ENCODE data around the gene AP2A1.

AP2A1 gene

DNA sequence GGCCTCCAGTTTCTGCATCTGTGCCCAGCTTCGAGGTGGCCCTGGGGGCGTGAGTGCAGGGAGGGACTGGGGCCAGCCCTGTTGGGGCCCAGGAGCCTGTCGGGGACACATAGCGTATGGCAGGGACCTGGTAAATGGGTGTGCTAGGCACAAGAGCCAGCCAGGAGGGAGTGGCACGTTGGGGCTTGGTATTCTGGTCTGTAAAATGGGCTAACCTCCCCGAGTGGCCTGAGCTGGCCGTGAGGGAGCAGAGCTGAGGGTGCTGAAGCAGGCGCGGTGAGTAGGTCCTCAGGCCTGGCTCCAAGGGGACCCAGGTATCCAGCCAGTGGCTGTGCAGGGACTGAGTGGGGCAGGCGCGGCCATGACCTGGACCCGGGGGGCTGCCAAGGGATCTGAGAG lies 88.5 kb downstream of the AP2A1 start:
- TF ChIP-seq, protein P1, sequence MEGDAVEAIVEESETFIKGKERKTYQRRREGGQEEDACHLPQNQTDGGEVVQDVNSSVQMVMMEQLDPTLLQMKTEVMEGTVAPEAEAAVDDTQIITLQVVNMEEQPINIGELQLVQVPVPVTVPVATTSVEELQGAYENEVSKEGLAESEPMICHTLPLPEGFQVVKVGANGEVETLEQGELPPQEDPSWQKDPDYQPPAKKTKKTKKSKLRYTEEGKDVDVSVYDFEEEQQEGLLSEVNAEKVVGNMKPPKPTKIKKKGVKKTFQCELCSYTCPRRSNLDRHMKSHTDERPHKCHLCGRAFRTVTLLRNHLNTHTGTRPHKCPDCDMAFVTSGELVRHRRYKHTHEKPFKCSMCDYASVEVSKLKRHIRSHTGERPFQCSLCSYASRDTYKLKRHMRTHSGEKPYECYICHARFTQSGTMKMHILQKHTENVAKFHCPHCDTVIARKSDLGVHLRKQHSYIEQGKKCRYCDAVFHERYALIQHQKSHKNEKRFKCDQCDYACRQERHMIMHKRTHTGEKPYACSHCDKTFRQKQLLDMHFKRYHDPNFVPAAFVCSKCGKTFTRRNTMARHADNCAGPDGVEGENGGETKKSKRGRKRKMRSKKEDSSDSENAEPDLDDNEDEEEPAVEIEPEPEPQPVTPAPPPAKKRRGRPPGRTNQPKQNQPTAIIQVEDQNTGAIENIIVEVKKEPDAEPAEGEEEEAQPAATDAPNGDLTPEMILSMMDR (IDR thresholded peaks at IDR 0.05; ENCODE audit: borderline replicate concordance, control extremely low read depth, extremely low read depth, insufficient read depth, missing control alignments) = no peak
- no peak for DNase-seq (ENCODE audit: low spot score)
- in situ Hi-C loops (cut with MboI; ENCODE audit: low sequenced_read_pairs, unreplicated experiment) = no loop called here

DNA sequence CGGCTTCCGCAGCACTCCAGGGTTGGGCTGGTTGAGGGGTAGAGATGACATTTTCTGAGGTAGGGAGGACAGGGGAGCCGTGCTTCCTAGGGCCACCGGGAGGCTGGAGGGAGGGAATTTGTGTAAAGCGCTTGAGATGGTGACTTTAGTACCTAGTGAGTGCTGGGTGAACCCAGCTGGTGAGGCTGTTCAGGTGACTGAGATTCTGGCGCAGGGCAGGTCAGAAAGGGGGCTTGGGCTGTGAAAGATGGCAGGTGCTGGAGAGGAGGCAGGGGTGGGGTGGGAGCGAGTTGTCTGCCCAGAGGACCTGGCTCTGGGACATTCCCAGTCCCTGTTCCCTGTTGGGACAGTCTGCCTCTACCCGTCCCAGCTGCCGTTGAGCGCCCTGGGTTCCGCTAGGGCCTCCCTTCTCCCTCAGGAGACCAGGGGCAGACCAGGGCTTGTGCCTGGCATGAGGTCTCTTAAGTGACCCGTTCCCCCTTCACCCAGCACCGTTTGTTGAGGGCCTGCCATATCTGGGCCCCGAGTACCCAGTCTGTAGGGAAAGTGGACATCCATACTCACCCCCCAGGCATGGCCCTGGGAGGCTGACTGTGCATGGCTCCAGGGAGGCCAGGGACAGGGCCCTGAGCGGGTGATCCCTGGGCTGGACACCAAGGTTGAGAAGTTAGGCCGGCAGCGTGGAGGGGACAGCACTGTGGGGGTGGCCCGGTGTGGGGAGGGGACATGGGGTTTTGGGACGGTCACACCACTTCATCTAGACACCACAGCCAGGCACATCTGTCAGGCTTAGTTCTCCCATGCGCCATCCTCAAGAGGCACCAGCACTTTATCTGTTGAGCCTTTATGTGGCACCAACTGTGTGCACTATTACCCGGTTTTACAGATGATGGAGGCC lies 89.1 kb downstream of the AP2A1 start:
- TF ChIP-seq, protein P1 (IDR thresholded peaks at IDR 0.05; ENCODE audit: borderline replicate concordance, control extremely low read depth, extremely low read depth, insufficient read depth, missing control alignments) = no peak
- DNase-seq (ENCODE audit: low spot score) = no peak
- in situ Hi-C loops (cut with MboI; ENCODE audit: low sequenced_read_pairs, unreplicated experiment) = no loop called here

DNA sequence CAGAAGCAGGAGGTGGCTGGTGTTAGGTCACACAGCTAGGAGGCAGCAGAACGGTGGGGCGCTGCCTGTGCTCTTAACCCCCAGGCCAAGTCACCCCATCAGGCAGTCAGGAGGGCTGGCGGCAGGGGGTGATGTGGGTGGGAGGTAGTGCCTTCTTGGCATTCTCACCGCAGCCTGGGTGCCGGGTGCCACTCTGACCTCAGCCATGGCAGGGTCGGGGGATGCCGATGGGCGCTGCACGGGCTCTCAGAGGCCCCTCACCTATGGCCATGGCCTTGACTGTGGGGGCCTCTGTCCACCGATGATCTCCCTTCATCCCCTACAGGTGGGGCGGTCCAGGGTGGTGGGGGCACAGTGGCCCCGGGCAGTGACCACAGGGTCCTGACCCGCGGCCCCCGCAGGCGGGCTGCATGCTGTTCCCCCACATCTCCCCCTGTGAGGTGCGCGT lies 89.8 kb downstream of the AP2A1 start:
- no peak for DNase-seq (ENCODE audit: low spot score)
- TF ChIP-seq, protein P1 (IDR thresholded peaks at IDR 0.05; ENCODE audit: borderline replicate concordance, control extremely low read depth, extremely low read depth, insufficient read depth, missing control alignments) = no peak
- in situ Hi-C loops (cut with MboI; ENCODE audit: low sequenced_read_pairs, unreplicated experiment) = no loop called here
